CD4-positive, alpha-beta T cell treated with Interferon alpha-2 for 1 hour (primary cell): Measurements from ENCODE around the gene MKNK1.
A peak's percentile ranks its signal among the peaks of the same experiment; 100 is the strongest.

Experiments
- DNase-seq, 2 donors: peaks; one replicate each; pipeline ENCODE4 v3.0.0-alpha.2; 2020 to 2022

MKNK1 gene

DNA sequence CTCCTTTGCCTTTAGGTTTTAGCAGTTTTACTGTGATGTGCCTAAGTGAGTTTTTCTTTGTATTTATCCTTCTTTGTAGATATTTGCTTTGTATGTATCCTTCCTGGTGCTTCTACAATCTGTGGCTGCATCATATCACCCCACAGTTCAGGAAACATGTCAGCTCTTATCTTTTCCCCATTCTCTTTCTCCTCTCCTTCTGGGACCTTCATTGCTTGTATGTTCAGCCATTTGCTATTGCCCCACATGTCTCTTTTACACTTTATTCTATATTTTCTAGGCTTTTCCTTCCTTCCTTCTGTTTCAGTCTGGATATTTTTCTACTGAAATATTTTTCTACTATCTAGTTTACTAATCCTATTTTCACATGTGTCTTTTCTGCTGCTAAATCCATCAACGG, 67.5 kb downstream of the MKNK1 start:
- DNase-seq, result no peak

DNA sequence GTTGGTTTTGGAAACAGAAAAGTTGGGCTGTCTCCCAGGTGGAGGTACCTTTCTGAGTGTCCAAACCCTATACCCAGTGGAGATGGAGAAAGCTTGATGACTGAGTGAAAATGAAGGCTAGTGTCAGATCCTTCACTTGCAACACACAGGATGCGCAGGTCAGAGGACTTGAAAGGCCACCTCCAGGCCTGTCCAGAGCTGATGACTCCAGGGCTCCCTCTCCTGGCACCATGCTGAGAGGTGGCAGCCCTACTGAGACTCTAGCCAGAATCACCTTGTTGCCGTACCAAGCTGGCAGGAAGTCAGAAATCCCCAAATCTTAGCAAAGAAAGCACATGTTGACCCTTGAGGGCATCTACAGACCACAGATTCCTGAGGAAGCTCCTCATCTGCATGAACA, 69.0 kb downstream of the MKNK1 start:
- DNase-seq, result peak in 1 of 2 donors; percentile 20

DNA sequence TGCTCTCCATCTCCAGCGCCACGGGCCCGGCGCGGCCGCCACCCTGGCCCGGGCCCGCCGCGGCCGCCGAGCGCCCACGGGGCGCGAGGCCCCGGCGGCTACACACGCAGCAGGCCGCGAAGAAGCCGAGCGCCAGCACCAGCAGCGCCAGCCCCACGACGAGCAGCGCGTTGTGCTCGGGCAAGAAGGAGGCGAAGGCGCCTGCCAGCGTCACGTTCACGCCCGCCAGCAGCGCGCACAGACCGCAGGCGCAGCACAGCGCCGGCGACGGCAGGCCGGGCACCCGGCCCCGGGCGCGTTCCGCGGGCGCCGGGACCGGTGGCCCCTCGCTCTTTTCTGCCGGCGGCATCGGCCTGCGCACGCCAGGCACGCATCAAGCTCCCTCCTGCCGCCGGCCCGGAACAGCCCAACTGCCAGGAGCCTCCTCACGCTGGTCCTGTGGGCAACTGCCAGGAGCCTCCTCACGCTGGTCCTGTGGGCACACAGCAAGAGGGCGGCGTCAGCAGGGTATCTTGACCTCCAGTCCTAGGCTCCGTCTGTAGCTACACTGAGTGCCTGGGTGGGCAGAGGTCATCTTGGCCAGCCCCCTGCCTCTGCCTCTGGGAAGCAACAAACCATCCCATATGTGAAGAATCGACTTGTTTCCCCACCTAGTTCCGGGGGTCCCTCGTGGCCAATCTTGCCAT, 70.7 kb downstream of the MKNK1 start:
- DNase-seq, result peak; percentile 29 to 58

DNA sequence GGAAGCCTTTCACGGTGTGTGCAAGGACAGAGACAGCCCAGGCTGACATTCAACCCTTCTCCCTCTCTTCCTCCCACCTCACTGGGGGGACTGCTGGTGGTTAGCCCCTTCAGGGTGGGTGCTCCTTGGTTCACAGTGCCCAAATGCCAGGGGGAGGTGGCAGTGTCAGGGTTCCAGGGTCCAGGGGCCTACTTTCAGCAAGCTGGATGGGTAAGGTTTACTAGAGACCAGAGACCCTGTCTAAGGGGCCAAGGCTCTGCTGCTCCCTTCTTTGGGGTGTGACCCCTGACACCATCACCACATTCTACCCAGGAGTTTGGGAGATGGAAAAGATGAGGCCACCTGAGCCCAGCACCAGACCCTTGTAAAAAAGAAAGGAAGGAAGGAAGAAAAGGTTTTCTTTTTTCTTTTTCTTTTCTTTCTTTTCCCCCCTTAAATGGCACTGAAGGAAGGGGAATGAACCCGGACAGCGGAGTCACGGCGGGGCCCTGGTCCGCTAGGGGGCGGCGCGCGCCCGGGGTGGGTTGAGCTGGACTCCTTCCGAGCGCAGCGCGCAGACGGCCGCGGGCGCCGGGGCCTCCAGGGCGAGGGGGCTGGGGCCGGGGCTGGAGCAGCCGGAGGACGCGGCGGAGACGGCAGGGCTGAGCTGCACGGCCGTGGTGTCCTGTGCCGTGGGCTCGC, 71.4 kb downstream of the MKNK1 start:
- DNase-seq, result peak; percentile 37 to 72

DNA sequence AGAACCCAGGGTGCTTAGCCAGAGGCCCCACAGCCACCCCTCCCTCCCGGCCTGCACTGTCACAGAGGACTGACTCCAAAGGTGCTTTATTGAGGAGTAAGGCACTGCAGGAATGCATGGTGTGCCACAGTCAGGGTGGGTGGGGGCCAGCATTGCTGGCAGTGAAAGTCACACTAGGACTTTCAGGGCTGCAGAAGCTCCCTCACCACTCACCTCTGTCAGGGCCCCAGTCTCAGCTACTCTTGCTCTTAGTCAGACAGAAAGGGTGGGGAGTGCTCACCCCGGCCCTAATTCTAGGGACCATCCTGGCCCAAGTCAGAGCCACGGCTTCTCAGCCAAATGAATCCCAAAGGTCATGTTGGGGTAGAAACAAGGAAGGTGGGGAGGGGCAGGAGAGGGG, 72.0 kb downstream of the MKNK1 start:
- no peak for DNase-seq

DNA sequence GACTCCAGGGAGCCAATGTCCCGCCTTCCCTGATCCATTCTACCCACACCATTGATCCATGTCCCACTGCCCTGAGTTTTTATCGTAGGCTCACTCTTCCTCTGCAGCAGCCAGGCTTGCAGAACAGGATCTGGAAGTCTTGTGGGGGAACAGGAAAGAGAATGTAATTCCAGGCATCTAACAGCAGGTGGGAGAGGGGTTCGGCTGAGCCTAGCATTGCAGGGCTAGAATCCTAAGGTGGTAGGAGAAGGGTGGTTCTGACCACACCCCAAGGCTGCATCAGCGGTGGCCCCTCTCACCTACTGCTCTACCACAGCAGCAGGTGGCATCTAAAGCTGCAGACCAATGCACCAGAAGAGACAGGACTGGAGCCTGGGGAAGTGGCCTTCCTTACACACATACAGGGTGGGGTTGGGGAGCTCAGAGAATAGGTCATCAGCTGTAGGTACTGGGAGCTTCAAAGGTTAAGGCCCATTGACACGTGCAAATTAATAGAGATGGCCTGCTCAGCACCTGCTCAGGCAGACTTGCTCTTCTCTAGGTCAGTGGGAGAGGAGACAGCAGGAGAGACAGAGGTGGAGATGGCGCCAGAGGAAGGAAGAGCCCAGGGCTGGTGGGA, 73.2 kb downstream of the MKNK1 start:
- DNase-seq, result no peak

DNA sequence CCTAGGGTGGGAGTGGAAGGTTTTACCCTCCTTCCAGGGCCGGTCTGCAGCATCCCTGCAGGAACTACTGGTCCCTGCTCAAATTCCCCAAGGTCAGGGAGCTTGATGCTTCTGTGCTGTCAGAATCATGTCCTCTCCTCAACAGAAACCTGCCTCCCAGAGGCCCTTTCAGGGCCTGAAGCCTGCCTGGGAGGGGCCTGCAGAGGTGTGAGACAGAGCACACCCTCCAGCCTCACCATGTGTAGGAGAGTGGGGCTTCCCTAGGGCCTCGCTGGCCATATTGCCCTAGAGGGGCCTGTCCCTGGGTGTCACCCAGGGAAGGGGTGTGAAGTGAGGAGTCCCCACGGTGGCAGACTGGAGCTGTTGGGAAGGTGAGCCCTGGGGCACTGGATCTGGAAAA, 73.8 kb downstream of the MKNK1 start:
- DNase-seq, result no peak

DNA sequence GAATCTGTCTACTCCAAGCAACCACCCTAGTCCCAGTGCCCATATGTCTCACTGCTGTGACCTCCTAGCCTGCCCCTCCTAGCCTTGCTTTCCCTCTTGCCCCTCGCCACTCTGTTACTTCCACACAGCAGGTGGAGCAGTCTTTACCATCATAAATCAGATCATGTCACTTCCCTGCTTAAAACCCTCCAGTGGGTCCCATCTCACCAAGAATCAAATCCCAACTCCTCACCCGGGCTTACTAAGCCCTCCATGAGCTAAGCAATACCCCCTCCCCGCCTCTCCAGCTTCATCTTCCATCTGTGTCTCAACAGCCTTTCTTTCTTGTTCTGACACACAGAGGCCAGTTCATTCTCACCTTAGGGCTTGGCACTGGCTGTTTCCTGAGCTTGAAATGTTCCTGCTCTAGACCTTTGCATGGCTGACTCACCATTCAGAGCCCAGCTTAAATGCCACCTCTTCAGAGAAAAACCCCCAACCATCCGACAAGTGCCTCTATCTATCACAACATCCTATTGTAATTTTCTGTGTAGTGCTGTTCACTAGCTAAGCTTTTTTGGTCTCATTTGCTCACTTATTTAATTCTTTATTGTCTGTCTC, 74.9 kb downstream of the MKNK1 start:
- no peak for DNase-seq

DNA sequence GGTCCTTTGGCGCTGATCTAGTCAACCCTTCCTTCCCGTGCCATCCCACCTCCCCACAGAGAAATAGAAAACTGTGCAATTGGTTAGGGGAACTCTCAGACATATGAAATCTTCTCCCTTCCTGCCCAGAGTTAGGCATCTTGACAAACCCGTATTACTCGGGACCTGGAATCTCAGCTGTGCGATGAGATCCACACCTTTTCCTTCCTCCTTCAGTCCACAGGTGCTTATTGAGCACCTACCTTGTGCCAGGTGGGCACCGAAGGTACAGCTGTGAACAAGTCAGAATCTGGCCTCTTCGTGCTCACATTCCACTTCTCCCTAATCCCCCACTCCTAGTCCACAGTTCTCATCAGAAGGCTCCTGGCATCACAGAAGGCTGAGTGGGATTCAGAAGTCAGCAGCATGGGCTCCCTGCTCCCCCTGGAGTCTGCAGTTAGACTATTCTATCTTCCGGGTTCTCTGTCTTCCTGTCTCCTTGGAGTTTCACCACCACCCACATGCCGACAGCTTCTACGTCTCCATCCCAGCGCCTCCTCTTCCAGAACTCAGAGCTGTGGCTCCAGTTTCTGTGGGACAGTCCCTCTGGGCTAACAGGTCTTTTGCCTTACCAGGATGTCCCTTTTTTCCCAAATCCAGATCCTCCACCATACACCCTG, 75.6 kb downstream of the MKNK1 start:
- DNase-seq, result no peak

DNA sequence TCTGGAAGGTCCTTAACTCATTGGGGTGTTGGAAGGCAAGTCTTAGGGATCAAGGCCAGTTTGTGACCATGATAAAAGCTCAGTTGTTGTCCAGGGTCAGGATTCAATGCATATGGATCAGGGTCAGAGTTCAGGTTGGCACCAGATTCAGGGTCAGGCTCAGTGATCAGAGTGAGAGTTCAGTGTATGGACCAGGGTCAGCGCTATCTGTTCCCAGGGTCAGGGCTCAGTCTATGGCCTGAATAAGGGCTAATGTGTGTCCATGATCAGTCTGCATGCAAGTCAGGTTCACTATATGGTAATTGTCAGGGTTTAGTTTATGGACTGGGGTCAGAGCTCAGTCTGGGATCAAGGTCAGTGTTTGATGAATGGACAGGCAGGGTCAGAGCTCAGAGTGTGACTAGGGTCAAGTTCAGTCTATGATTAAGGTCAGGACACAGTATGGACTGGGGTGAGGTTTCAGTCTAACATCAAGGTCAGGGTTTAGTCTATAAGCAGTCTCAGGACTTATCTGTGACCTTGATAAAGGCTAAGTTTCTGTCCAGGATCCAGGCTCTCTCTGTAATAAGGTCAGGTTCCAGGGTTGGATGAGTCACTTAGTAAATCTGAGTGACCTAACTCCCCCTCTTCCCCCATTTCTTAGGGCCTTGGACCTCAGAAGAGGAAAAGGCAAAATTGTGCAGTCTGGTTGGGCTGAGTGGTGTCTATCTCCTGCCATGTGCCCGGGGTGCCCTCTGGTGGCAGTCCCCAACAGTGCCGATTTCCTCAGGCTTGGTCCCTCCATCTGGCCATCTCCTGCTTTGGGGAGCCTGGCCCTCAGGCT, 76.4 kb downstream of the MKNK1 start:
- peak; percentile 57 to 73 for DNase-seq

DNA sequence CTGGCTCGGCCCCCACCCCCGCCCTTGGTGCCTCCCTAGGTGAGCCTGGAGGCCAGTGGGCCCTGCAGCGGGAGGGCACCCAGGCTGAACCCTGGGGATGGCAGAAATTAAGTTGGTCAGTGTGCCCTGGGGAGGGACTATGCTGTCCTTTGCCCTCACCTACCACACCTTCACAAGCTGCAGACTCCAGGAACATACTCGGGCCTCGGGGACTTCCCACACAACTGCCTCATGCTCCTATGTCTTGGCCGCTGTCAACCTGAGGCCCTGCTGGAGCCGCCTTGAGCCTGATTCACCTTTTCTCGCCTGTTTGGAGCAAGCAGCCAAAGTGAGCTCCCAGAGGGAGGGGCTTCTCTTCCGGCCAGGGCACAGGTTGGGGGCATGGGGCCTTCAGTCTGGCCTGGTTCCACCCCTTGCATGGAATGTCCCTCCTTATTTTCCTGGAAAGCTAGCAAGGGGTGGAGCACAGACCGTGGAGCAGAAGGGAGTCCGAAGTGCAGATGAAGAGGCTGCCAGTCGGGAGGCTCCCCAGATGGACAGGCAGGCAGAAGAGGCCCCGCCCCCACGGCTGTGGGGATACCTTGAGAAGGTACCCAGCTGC, 77.3 kb downstream of the MKNK1 start:
- no peak for DNase-seq

DNA sequence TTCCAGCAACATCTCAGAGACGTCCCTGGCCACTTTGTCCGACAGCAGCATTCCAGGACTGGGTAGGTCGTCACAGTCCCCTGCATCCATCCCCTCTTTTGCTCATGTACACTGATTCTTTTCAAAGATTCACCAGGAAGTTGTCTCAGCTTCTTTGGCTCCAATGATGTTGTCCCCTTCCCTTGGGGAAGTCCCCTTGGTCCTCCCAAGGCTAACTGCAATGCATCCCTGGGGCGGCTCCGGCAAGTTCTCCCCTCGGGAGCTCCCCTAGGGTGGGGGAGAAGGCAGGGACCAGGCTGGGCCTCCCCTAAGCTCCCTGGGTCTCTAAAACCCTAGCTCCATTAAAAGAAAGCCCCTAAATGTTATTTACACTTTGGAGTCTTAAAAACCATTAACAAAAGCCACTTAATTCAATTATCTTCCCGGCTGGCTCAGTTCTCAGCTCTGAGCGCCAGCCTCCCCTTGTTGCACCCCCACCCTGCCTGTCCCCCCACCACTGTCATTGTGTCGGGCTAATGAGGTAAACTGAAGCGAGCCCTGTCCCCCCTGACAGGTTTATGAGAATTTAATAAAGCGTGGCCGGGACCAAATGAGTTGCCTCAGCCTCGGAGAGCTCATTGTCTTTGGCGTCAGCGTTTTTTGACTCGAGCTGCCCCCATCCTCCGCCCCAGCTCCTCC, 77.9 kb downstream of the MKNK1 start:
- DNase-seq, result no peak

DNA sequence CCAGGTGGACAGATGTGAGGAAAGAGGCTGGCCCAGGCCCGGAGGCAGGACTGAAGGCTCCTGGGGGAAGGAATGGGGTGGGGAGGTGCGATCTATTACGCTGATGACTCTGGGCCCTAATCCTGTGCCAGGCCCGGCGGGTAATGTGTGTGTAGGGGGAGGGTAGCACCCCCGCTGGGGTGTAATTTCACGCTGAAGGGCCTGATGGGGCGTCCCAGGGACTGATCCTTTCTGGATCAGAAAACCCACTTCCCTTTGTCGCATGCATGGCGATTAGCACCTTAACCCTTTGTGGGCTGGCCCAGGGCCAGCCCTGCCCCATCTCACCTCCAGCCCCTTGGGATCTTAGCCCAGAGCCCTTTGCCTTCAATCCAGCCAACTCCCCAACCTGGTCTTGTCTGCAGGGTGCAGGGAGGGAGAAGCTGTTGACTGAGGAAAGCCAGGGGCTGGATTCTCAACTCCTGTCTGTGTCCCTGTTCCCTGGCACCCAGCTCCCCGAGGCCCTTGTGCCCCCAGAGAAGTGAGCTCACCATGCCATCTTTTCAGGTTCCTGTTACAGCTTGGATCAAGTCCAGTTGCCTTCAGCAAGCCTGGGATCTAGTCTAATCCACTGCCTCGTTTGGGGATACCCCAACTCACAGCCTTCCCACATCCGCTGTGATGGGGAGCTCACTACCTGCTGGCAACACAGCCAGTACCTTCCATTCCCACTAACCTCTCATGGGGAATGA, 78.7 kb downstream of the MKNK1 start:
- no peak for DNase-seq

DNA sequence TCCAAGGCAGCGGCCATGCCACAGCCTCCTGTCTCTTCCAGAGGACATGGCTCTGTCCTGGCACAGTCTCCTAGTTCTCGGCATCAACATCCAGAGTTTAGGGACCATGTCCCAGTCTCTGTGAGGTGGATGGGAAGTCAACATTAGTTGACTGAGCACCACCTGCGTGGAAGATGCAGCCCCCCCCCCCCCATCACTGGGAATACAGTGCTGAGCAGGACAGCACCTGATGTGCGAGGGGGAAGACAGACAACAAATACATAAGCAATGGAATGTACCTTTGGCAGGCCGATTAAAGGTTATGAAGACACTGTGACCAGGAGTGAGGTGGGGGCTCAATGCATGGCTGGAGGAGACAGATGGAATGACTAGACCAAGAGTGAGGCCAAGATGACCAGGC, 79.2 kb downstream of the MKNK1 start:
- DNase-seq, result no peak

DNA sequence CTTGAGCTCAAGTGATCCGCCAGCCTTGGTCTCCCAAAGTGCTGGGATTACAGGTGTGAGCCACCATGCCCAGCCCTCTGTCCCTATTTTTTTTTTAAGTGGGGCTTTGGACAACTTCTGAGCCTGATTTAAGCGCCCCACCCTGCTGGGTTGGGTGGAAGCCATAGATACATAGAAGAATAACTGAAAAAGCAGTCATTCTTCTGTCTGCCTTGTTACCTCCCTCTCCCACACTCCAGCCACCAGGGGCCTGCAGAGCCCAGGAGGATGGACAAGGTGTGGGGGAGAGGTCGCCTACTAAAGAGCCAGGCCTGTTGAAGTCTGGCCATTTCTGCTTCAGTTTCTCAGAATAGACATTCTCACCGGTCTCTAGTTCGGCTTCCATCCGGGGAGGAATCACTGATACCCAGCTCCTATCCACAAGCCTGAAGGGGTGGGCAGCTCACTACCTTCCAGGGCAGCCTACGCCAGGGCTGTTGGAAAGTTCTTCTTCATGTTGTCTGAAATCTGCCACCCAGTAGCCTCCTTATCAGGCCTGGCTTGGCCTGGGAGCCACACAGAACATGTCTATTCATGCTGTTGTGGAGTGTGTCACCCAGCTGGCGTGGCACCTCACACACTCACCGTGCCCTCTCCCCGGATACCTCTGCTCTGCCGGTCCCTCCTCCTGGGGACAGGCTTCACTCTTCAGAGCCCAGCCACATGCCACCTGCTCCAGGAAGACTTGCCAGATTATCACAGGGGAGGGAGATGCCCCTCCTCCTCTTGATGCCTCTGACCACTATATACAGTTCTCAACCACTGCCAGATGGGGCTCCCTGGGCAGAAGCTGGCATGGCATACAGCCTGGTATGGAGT, 80.3 kb downstream of the MKNK1 start:
- no peak for DNase-seq

DNA sequence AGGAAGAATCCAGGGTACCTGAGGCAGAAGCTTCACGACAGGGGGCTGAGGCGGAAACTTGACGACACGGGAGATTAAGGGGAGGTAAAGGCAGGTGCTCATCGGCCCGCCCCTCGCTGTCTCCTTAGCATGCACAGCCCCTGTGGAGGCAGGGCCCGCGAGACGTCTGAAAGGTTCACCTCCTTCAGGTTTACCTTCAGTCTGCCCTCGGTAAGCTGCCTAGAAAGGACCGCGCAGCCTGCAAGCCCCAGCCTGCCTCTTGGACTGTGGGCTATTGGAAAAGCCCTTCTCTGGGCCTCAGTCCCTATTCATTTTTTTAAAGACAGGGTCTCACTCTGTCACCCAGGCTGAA, 81.1 kb downstream of the MKNK1 start:
- no peak for DNase-seq

DNA sequence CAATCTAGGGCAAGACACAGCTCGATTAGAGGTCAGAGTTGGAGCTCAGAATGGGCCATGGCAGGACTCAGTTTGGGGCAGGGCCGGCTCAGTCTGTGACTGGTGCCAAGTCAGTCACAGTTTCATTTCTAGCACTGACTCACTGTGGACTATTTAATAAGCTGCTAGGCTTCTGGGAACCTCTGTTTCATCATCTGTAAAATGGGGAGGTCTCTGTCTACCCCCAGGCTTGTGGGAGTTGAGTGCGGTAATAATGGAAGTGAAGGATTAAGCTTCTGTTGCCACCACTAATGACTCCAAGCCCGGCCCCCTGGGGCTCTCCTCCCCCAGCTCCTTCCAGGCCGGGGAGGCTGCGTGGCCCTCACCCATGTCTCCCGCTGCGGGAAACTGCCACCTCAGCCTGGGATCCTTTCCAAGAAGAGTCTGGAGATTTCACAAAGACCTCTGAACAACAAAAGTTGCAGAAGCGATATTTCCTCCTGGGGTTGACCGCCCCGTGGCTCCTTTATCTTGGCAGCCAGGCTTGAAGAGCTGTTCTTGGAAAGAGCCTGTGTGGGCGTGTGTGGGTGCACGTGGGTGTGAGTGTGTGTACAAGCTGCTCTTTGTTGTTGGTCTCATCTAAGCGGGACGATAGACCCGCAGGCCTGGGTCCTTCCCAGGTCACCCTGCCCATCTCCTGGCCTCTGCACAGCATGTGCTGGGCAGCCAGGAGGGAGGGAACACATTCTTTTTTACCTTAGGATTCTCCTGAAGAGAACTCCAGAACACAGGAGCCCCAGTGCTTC, 81.7 kb downstream of the MKNK1 start:
- DNase-seq, result no peak

DNA sequence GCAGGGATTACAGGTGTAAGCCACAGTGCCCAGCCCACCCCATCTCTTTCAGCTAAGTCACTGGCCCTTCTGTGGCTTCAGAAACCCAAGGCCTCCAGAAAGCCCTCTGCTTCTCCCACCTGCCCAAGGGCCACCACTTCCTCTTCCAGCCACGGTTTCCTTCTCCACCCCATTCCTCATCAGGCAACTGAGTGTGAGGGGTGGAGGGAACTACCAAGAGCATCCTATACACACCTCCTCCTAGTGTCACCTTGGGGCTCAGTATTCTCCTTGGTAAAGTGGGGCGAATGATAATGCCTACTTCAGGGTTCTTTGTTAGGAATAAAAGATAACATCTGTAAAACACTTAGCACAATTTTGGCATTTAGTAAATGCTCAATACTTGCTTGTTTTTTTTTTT, 82.7 kb downstream of the MKNK1 start:
- DNase-seq, result no peak
